ENCODE measurements around the gene TNFAIP8L3.
A peak's percentile ranks its signal among the peaks of the same experiment; 100 is the strongest.

The TNFAIP8L3 gene

DNA sequence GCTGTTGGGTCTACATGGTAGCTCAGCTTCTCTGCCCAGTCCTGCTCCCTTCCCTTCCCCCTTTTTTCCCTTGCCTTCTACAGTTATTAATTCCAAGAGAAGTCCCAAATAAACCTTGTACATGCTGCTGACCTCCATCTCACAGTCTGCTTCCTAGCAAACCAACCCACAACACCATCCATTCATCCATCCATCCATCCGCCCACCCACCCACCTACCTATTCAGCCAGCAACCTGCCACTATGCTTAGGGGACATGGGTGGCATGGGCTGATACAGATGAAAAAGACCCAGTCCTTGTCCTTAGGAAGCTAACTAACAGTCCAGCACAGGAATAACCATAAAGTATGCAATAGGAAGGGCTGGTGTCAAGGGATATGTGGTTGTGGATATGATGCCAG, 5.7 kb downstream of the TNFAIP8L3 start:
- no peak for DNase-seq

GRCh38 chr15:51088585-51088984, 6.1 kb downstream of the TNFAIP8L3 start:
- DNase-seq: no peak

GRCh38 chr15:51087513-51087912, 7.2 kb downstream of the TNFAIP8L3 start:
- no peak for DNase-seq

DNA sequence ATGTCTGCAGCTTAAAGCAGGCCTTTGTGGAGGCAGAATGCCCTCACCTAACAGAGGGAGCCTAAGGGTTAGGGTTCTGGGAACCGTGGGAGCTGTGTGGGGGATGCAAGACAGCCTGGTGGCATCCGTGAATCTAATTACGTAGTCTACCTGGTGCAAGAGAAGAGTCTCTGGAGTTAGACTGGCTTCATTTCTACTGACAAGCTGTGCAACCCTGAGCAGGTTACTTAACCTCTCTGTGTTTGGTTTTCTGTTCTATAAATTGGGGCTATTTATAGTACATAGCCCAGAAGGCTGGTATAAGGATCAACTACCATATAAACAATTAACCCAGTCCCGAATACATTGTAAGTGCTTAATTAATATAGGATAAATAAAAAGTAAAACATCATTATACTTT, 8.3 kb downstream of the TNFAIP8L3 start:
- no peak for DNase-seq

DNA sequence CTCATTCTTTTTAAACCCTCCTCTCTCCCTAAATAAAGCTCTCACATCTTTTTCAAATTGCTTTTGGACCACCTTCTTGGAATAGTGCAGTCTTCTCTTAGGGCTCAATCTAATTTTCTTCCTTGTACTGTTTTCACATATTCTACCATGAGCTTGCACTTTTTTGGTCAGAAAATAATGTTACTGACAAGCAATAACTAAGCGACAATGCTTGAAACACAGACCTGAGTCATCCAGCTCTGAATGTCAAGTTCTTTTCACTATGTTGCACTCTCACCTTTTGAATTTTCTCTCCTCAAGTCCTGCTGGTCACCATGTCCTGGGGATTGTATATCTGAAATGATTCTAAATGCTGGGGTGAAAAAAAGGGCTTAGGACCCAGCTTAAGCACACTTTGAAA, 8.9 kb downstream of the TNFAIP8L3 start:
- DNase-seq: no peak

DNA sequence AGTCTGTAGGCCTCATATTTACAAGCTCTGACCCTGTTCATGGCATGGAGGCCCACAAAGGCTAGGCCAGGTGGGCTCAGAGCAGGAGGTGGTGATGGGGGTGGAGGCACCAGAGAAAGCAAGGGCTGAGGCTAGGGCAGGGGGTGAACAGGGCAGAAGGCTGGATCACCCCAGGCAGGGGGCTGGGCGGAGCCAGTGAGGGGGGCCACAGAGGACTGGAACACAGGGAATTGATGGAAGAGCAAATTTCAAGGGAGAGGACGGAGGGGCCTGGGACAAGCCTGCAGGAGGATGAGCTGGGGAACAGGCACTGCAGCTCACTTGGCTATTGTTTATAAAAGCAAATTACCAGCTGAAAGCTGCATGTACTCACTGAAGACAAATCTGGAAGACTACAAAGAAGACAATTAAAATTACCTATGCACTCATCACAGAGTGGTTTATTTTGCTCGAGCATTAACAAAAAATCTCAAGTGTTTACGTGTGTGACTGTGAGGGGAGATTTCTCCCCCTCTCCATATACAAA, 11.0 kb downstream of the TNFAIP8L3 start:
- DNase-seq: no peak

- DNase-seq: no peak
Measured at GRCh38 chr15:51082246-51082645, 12.5 kb downstream of the TNFAIP8L3 start.

- no peak for DNase-seq
Measured at GRCh38 chr15:51080286-51080685, 14.4 kb downstream of the TNFAIP8L3 start.

DNA sequence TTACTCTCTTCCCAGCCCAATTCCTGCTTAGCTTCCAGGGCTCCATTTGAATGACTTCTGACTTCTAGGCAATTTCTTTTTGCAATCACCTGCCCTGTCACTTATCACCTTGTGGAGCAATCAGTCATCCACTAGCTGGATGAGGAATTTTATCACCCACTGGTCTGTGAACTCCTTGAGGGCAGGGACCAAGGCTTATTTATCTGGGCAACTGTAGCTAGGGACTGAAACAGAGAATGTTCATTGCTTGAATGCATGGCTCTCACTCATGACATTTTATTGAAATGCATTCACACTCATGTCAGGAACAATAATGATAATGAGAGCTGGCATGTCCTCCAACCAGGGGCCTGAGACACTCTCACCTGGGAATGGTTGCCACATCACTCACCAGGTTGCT, 15.5 kb downstream of the TNFAIP8L3 start:
- no peak for DNase-seq

DNA sequence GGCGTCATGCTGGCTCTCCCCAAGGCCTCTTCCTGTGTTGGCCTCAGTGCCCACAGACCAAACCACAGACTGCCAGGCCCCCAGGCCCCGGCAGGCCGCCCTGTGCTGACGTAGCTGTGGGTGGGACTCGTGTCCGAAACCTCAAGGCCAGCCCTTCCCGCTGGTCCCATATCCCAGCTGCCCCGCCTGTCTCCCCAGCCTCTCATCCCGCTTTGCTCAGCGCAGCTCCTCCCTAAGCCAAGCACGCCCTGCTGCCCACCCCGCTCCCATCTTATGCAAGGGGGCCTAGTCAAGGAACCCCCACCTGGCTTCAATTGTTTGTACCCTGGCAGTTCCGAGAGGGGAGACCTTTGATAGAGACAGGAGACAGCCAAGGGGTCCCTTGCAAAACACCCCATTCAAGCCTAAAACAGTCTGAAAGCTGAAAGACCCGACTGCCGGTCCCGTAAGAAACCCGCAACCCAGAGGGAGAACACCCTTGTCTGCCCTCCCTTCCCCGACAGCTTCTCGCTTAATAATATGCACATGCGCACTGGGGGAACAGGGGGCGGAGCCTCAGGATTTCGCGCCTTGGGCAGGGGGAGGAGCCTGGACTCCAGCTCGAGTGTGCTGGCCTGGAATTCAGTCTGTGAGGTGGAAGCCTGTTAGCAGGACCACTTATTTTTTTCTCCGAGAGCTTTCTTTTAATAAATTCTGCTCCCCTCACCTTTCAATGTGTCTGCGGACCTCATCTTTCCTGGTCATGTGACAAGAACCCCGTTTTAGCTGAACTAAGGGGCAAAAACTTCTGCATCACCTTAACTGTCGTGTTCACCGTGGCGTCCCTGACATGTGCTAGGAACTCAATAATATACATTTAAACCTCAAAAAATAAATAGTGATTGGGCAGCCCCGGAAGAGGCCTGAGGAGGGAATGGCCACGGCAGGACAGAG, 17.2 kb downstream of the TNFAIP8L3 start:
- DNase-seq: peak; percentile 52

DNA sequence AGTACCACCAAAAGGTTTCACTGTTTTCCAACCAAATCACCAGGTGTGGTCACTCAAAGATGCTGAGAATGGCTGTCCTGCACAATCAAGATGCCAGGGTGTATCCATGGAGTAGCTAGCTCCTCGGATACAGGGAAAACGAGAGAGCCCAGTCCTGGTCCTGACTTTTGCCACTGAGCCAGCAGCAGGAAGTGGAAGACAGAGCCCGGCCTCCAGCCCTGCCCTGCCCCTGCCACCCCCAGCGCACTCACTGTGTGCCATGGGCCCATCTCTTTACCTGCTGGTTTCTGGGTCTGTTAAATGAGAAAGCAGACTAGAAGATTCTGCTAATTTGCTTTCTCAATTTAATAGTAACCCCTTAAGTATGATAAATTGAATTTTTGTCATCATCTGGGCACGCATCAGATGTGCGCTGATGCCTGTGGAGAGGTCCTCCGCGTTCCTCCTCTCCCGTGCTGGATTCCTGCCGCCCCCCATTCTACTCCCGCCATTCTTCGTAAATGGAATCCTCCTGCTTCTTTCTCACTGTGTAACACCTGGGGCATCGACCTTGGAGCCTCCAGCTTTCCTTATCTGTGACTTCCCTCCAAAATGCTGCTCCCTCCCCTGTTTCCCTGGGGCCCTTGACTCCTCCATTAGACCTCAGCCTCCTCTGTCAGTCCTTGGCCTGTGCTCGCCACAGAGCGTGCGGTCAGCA, 18.0 kb downstream of the TNFAIP8L3 start:
- no peak for DNase-seq

GRCh38 chr15:51075826-51076523, 18.7 kb downstream of the TNFAIP8L3 start:
- no peak for DNase-seq

- DNase-seq: no peak
Measured at GRCh38 chr15:51075364-51075763, 19.3 kb downstream of the TNFAIP8L3 start.

GRCh38 chr15:51074926-51075325, 19.8 kb downstream of the TNFAIP8L3 start:
- DNase-seq: no peak

DNA sequence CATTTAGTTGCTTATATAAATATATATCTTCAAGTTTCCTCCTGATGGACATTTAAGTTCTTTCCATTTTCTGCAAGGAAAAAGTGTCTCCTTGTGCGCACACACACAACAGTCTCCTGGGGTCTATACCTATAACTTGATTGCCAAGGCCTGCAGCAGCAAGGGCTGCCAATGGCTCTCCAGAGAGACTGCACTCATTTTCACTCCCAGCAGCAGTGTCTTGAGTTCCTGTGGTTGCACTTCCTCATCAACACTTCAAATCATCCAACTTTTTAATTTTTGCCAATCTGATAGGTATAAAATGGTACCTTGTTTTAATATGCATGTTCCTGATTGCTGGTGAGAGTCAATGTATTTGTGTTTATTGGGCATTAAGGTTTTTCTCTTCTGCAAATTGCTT, 23.1 kb downstream of the TNFAIP8L3 start:
- no peak for DNase-seq

DNA sequence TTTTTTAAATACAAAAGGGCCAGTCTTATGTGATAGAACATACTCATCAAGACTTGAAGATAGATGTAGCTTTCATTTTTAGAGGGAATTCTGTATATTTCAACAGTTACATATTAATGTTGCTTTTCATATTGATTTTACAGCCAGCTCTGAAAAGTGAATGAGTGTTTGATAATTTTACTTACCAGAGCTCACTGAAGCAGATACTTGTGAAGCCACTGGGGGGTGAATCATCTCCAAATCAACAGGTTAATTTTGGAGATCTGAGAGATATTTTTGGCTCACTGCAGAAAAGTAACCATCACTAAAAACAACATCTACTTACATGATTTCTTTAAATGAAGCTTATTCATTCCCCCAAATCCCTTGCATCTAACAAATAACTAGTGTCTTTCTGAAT, 24.7 kb downstream of the TNFAIP8L3 start:
- no peak for DNase-seq

DNA sequence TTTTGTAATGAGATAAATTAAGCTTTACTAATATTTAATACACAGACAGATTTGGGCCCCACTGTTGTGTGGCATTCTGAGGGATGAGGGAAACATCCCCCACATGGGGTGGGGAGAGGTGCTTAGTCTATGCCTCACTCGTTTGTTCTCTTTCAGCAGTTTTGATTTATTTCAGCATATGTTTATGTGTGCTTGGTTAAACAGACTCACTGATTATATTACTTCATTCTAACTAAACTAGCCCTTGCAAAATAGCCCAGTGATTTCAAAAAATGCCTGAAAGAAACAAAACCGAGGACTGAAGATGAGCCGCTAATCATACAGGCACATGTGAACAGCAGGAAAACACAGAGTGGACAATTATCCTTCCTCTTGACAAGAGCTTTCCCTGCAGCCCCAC, 27.2 kb downstream of the TNFAIP8L3 start:
- DNase-seq: no peak

GRCh38 chr15:51065781-51066180, 28.9 kb downstream of the TNFAIP8L3 start:
- DNase-seq: no peak

GRCh38 chr15:51065261-51065660, 29.4 kb downstream of the TNFAIP8L3 start:
- no peak for DNase-seq

- no peak for DNase-seq
Measured at GRCh38 chr15:51062736-51063135, 32.0 kb downstream of the TNFAIP8L3 start.

- no peak for DNase-seq
Measured at GRCh38 chr15:51060030-51060673, 34.6 kb downstream of the TNFAIP8L3 start.

DNA sequence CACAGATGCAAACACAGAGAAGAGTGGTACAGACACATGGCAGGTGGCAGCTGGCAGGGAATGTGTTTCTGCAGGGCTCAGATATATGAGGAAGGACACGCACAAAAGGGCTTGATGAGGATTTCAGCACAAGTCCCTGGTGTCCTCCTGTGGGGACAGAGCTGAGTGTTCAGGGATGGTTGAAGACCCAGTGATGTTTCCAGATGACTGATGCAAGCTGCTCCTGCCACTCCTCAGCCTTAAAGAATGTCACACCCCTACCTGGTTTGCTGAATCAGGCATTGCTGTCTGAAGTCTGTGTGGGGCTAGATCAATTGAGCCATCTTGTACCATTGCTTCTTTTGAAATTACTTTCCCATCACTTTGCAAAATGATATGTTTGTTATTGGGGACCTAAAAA, 40.2 kb downstream of the TNFAIP8L3 start:
- no peak for DNase-seq

DNA sequence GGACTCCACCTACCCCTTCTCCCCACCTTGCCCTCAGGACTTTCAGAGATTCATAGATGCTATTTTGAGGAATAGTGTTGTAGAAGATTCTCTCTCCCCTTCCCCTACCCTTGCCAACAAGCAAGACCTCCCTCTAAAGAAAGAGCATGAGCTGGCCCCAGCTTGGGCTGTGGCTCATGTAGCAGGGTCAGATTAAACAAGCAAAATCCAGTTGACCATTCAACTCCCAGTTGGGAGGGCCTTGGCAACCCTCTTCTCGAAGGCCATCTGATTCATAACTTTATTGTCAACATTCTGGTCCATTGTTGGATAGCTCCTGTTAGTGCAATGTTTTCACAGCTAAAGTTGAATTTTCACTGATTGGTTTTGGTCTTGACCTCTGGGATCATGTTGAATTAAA, 41.1 kb downstream of the TNFAIP8L3 start:
- no peak for DNase-seq

Measured in activated naive CD4-positive, alpha-beta T cell treated with anti-CD3 and anti-CD28 coated beads, Interleukin-2, amount 50 U/mL, for 16 hours (primary cell).